ENCODE measurements around the gene STAC. TPM values are rescaled to one million over a fixed set of nuclear protein-coding genes. Genes with fewer than 3 reads are reported as not detected.

The STAC gene
- total and polyA plus RNA-seq, 10 of the 15 experiments (the other 5 are each of a cell fraction or from before 2014, with no cell fraction given) = 0.07 TPM; not detected in 9

GRCh38 chr3:36381311-36381956 is 1.1 kb downstream of the STAC start (continued):
- TF ChIP-seq SMAD1 (IDR thresholded peaks at IDR 0.05; ENCODE audit: low read depth, partially characterized antibody) = no peak
- no peak for TF ChIP-seq HDGF (IDR thresholded peaks at IDR 0.05)
- TF ChIP-seq IKZF2 (IDR thresholded peaks at IDR 0.05) = no peak
- TF ChIP-seq YY1 (IDR thresholded peaks at IDR 0.05; ENCODE audit: low read depth, low read length) = no peak
- no peak for TF ChIP-seq KLF5 (IDR thresholded peaks at IDR 0.05; ENCODE audit: partially characterized antibody)
- TF ChIP-seq PAX8 (IDR thresholded peaks at IDR 0.05) = no peak
- TF ChIP-seq BACH1 (IDR thresholded peaks at IDR 0.05; ENCODE audit: borderline replicate concordance) = no peak

GRCh38 chr3:36393563-36393962 is 13.3 kb downstream of the STAC start:
- H3K27ac ChIP-seq (ENCODE audit: control insufficient read depth, insufficient read depth) = no peak overlapping the region
- ATAC-seq (no peak), DNase-seq (ENCODE audit: low read depth, low spot score) (no peak), FAIRE-seq (no peak)
- no peak overlapping the region for H3K4me2 ChIP-seq (ENCODE audit: control insufficient read depth, insufficient read depth)
- ChIA-PET CTCF (interaction anchor here (0.7 kb wide), 1 partner anchor 373 kb away, joined by 3 read pairs; no protein-coding TSS in a partner anchor), SMC1A (ENCODE audit: uncharacterized antibody, unreplicated experiment) (no interaction called here), POLR2A (no interaction called here), RAD21 (ENCODE audit: unreplicated experiment) (no interaction called here)
- no peak overlapping the region for H3K4me3 ChIP-seq
- H3K27me3 ChIP-seq (replicated peaks in 1 of 2; ENCODE audit: control insufficient read depth in 2 of 2, insufficient read depth in 2 of 2, low read length in 1 of 2) = no peaks in the 10 kb centered on the region
- BruUV-seq (replicated peaks) = no TSS peak
- no peaks in the 10 kb centered on the region for H3K4me1 ChIP-seq (ENCODE audit: control insufficient read depth, insufficient read depth, low read length)
- intact Hi-C loops (cut with micrococcal nuclease; ENCODE audit: unreplicated experiment) (no loop called here), in situ Hi-C loops (cut with MboI) (no loop called here)
- no peak overlapping the region for H3K9ac ChIP-seq (ENCODE audit: control insufficient read depth, insufficient read depth, low read length)
- H2AFZ ChIP-seq (ENCODE audit: control insufficient read depth, low read depth, low read length) = no peak overlapping the region
- TF ChIP-seq BCL11A (IDR thresholded peaks at IDR 0.05; ENCODE audit: low read depth, low read length) = no peak
- TF ChIP-seq, protein P1, sequence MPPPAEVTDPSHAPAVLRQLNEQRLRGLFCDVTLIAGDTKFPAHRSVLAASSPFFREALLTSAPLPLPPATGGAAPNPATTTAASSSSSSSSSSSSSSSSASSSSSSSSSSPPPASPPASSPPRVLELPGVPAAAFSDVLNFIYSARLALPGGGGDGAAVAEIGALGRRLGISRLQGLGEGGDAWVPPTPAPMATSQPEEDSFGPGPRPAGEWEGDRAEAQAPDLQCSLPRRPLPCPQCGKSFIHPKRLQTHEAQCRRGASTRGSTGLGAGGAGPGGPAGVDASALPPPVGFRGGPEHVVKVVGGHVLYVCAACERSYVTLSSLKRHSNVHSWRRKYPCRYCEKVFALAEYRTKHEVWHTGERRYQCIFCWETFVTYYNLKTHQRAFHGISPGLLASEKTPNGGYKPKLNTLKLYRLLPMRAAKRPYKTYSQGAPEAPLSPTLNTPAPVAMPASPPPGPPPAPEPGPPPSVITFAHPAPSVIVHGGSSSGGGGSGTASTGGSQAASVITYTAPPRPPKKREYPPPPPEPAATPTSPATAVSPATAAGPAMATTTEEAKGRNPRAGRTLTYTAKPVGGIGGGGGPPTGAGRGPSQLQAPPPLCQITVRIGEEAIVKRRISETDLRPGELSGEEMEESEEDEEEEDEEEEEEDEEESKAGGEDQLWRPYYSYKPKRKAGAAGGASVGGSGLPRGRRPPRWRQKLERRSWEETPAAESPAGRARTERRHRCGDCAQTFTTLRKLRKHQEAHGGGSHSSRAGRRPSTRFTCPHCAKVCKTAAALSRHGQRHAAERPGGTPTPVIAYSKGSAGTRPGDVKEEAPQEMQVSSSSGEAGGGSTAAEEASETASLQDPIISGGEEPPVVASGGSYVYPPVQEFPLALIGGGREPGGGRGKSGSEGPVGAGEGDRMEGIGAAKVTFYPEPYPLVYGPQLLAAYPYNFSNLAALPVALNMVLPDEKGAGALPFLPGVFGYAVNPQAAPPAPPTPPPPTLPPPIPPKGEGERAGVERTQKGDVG (CRISPR knock-in tag; IDR thresholded peaks at IDR 0.05) = no peak
- no peak for TF ChIP-seq YBX1 (IDR thresholded peaks at IDR 0.05)
- TF ChIP-seq BCLAF1 (IDR thresholded peaks at IDR 0.05) = no peak
- no peaks in the 10 kb centered on the region for H4K20me1 ChIP-seq (ENCODE audit: control insufficient read depth, insufficient read depth)
- WGBS (ENCODE audit: insufficient coverage, insufficient replicate concordance, low lambda C conversion rate, missing lambda C conversion rate) = 0% methylated on average over 1 of the region's 1 CpG
- no peaks in the 10 kb centered on the region for H3K36me3 ChIP-seq (ENCODE audit: control insufficient read depth in 2 of 2, insufficient read depth in 2 of 2, low read length in 1 of 2)
- H3K79me2 ChIP-seq (ENCODE audit: control insufficient read depth, insufficient read depth, low read length) = no peaks in the 10 kb centered on the region
- H3K9me3 ChIP-seq (replicated peaks; ENCODE audit: control insufficient read depth, insufficient read depth, low read length) = no peaks in the 10 kb centered on the region
